ENCODE results near the gene TRIOBP.

The TRIOBP gene

DNA sequence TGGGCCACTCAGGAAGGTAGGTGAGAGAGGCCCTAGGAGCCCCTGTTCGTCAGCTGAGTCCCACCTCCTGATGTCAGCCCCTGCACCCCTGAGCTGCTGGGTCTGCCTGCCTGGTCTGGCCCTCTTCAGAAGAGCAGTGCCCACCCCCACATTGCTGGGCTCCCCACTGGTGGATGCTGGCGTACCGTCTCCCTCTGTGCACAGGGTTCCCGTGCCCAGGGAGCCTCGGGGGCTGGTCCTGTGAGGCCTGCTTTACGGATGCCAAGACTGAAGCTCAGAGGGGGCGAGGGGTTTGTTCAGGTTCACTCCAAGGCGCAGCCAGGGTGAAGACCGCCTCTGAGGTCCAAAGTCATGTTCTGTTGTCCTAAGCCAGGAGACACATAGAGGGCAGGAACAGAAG lies 66.2 kb downstream of the TRIOBP start (continued):
- TF ChIP-seq PRDM4 (tag by site-specific recombination; IDR thresholded peaks at IDR 0.05) = no peak
- no peak for TF ChIP-seq ZNF362 (tag by site-specific recombination; IDR thresholded peaks at IDR 0.05)
- no peak for TF ChIP-seq ZNF16 (tag by site-specific recombination; IDR thresholded peaks at IDR 0.05; ENCODE audit: low read depth)
- no peak for TF ChIP-seq MZF1 (tag by site-specific recombination; IDR thresholded peaks at IDR 0.05; ENCODE audit: borderline replicate concordance)
- TF ChIP-seq KLF9 (tag by site-specific recombination; IDR thresholded peaks at IDR 0.05; ENCODE audit: low read depth) = no peak
- no peak for TF ChIP-seq ZNF24 (tag by site-specific recombination; IDR thresholded peaks at IDR 0.05)
- no peak for TF ChIP-seq ZNF350 (tag by site-specific recombination; IDR thresholded peaks at IDR 0.05)
- no peak for TF ChIP-seq ZNF654 (tag by site-specific recombination; IDR thresholded peaks at IDR 0.05; ENCODE audit: low read depth)

DNA sequence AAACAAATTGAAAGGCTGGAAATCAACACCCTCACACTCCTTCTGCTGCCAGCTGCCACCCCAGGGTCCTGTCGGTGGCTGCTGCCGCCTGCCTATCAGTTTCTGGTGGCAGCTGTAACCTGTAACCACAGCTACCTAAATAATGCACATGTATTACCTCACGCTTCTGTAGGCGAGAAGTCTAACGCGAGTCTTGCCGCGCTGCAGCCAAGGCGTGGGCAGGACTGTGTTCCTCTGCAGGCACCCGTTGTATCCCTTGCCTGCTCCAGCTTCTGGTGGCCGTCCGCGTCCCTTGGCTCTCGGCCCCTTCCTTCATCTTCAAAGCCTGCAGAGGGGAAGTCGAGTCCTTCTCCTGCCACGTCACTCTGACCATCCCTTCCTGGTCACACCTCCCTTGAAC lies 66.8 kb downstream of the TRIOBP start:
- TF ChIP-seq EGR2 (tag by site-specific recombination; IDR thresholded peaks at IDR 0.05; ENCODE audit: low read depth) (0 out of 2 replicates have a peak, but pooled peaks have one; percentile 36), ZNF223 (tag by site-specific recombination; IDR thresholded peaks at IDR 0.05) (no peak), ZNF510 (tag by site-specific recombination; IDR thresholded peaks at IDR 0.05; ENCODE audit: insufficient replicate concordance) (no peak), ZNF292 (tag by site-specific recombination; IDR thresholded peaks at IDR 0.05; ENCODE audit: borderline replicate concordance, low read depth) (no peak), OSR2 (tag by site-specific recombination; IDR thresholded peaks at IDR 0.05) (peak; percentile 72), BCL11B (tag by site-specific recombination; IDR thresholded peaks at IDR 0.05; ENCODE audit: low read depth) (no peak), ZNF280D (tag by site-specific recombination; IDR thresholded peaks at IDR 0.05) (no peak), RBAK (tag by site-specific recombination; IDR thresholded peaks at IDR 0.05) (no peak), ZBTB48 (tag by site-specific recombination; IDR thresholded peaks at IDR 0.05) (peak; percentile 36; the same call in 1 of the 2 replicates)
- TF ChIP-seq, protein P1, sequence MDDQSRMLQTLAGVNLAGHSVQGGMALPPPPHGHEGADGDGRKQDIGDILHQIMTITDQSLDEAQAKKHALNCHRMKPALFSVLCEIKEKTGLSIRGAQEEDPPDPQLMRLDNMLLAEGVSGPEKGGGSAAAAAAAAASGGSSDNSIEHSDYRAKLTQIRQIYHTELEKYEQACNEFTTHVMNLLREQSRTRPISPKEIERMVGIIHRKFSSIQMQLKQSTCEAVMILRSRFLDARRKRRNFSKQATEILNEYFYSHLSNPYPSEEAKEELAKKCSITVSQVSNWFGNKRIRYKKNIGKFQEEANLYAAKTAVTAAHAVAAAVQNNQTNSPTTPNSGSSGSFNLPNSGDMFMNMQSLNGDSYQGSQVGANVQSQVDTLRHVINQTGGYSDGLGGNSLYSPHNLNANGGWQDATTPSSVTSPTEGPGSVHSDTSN (CRISPR knock-in tag; IDR thresholded peaks at IDR 0.05) = no peak
- Histone ChIP-seq H3K9me3 (ENCODE audit: control insufficient read depth, insufficient read depth, low read depth, low read length) (no peaks in the 10 kb centered on the region), H3K4me1 (ENCODE audit: control insufficient read depth, insufficient read depth, low read length) (peaks cover 6% of the 10 kb centered on the region; the same call in 1 of the 2 replicates), H3K36me3 (ENCODE audit: control insufficient read depth in 2 of 2, insufficient read depth in 1 of 2, low read length in 2 of 2) (peaks cover 18 to 67% of the 10 kb centered on the region in 2 experiments), H3K27ac (ENCODE audit: extremely low read depth, low read depth, low read length) (no peak overlapping the region), H3K4me3 (ENCODE audit: low read depth, low read length) (no peak overlapping the region)
- ChIA-PET POLR2A (interaction anchor here (0.5 to 2.2 kb wide), 2 partner anchors 11 to 36 kb away, joined by 4 to 8 read pairs; no protein-coding TSS in a partner anchor), CTCF (no interaction called here)

All from HEK293 (cell line).